ENCODE measurements around the gene CC2D2A. TPM values are rescaled to one million over a fixed set of nuclear protein-coding genes. Genes with fewer than 3 reads are reported as not detected.

Gene CC2D2A
- total RNA-seq, 1 experiment from 2014 or later = 13.0 TPM

- H3K36me3 ChIP-seq (ENCODE audit: control insufficient read depth in 1 of 2, insufficient read depth in 2 of 2, low read length in 2 of 2) = 0 out of 4 replicates have a peak, but pooled peaks cover 0 to 3% of the 10 kb centered on the region in 2 experiments
- BruUV-seq (replicated peaks) = no TSS peak
- ATAC-seq (no peak), DNase-seq (ENCODE audit: low read depth, low spot score) (no peak)
- no peak for TF ChIP-seq CBX3 (IDR thresholded peaks at IDR 0.05; ENCODE audit: low read depth)
- TF ChIP-seq SRF (IDR thresholded peaks at IDR 0.05; ENCODE audit: low read depth) = no peak
- TF ChIP-seq RAD21 (IDR thresholded peaks at IDR 0.05; ENCODE audit: low read depth) = no peak
- TF ChIP-seq ZFX (IDR thresholded peaks at IDR 0.05) = no peak
- TF ChIP-seq REST (IDR thresholded peaks at IDR 0.05; ENCODE audit: low read depth) = no peak
- TF ChIP-seq FOSL1 (IDR thresholded peaks at IDR 0.05; ENCODE audit: low read depth) = no peak
- H3K27ac ChIP-seq (ENCODE audit: low read depth, low read length) = no peak overlapping the region
- no peak overlapping the region for H2AFZ ChIP-seq (ENCODE audit: low read depth, low read length, poor library complexity, severe bottlenecking)
- H3K4me1 ChIP-seq (ENCODE audit: control insufficient read depth in 1 of 2, insufficient read depth in 2 of 2, low read length in 2 of 2) = no peaks in the 10 kb centered on the region
- intact Hi-C loops (cut with micrococcal nuclease) = no loop called here
- H3K4me3 ChIP-seq (replicated peaks in 1 of 2; ENCODE audit: low read depth in 1 of 2, low read length in 2 of 2) = no peak overlapping the region
- no peaks in the 10 kb centered on the region for H3K27me3 ChIP-seq (ENCODE audit: insufficient read depth, low read length)
- no peaks in the 10 kb centered on the region for H3K9me2 ChIP-seq (ENCODE audit: insufficient read depth)
- ChIA-PET POLR2A (no interaction called here), CTCF (no interaction called here), RAD21 (ENCODE audit: low non-redundant PET in 1 of 2, low total read pairs in 2 of 2, uncharacterized antibody in 2 of 2, unreplicated experiment in 2 of 2) (no interaction called here)
- H3K9ac ChIP-seq (ENCODE audit: low read length) = no peak overlapping the region
- H3K4me2 ChIP-seq (ENCODE audit: low read length) = no peak overlapping the region
- no peaks in the 10 kb centered on the region for H3K79me2 ChIP-seq (ENCODE audit: insufficient read depth, low read length)
- H3K9me3 ChIP-seq (ENCODE audit: control insufficient read depth in 1 of 2, insufficient read depth in 1 of 2, low read depth in 1 of 2, low read length in 2 of 2) = no peaks in the 10 kb centered on the region
- H4K20me1 ChIP-seq (ENCODE audit: insufficient read depth) = no peaks in the 10 kb centered on the region
Measured at GRCh38 chr4:15488658-15489470, 19.2 kb downstream of the CC2D2A start.
